ENCODE results near the gene SMYD3. TPM values are rescaled to one million over a fixed set of nuclear protein-coding genes. Genes with fewer than 3 reads are reported as not detected.

SMYD3 gene
- total RNA-seq, 2 experiments from 2014 or later = 22.6 to 24.6 TPM

DNA sequence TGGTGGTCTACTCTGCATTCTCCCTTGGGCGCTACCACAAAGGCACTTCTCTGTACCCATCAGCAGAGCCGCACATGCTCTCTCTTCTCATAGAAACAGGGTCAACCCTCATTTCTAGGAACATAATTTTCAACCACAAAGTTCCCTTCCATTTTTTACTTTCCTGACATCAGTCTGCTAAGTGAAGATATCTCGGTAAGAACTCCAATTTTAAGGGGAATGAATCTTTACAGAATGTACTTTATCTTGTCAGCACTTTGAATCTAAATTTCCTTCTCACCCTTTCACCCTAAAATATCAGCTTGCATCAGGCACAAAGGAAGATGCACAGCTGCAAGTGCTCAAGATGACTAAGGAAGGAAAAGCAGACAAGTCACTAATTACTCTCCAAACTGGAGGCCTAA lies 545.9 kb downstream of the SMYD3 start:
- Mint-ChIP-seq H3K27me3 (no peaks in the 10 kb centered on the region), H3K4me1 (ENCODE audit: low read depth) (peaks cover 14% of the 10 kb centered on the region), H3K36me3 (ENCODE audit: low read depth) (peaks cover 3% of the 10 kb centered on the region), H3K4me3 (no peak overlapping the region), H3K9me3 (peaks cover 3% of the 10 kb centered on the region), H3K27ac (no peak overlapping the region)
- POLR2A ChIA-PET = no interaction called here
- ATAC-seq (no peak), DNase-seq (no peak)
- intact Hi-C loops (cut with micrococcal nuclease) = no loop called here
- CTCF ChIA-PET = no interaction called here
- TF ChIP-seq, protein P1, sequence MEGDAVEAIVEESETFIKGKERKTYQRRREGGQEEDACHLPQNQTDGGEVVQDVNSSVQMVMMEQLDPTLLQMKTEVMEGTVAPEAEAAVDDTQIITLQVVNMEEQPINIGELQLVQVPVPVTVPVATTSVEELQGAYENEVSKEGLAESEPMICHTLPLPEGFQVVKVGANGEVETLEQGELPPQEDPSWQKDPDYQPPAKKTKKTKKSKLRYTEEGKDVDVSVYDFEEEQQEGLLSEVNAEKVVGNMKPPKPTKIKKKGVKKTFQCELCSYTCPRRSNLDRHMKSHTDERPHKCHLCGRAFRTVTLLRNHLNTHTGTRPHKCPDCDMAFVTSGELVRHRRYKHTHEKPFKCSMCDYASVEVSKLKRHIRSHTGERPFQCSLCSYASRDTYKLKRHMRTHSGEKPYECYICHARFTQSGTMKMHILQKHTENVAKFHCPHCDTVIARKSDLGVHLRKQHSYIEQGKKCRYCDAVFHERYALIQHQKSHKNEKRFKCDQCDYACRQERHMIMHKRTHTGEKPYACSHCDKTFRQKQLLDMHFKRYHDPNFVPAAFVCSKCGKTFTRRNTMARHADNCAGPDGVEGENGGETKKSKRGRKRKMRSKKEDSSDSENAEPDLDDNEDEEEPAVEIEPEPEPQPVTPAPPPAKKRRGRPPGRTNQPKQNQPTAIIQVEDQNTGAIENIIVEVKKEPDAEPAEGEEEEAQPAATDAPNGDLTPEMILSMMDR (IDR thresholded peaks at IDR 0.05) = no peak

DNA sequence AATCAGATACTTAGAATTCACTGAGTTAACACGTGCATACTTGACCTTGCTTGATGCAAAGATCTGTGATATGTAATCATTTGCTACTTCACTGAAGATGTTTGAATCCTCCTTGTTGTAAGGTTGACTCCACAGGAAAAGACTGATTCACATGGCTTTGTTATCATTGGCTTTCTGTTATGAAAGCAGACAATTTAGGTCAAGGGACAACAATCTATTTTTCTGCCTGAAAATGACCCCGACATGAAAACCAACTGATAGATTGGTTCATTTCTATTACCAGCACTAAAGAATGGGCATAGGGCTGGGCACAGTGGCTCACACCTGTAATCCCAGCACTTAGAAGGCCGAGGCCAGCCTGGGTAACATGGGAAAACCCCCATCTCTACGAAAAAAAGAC lies 546.9 kb downstream of the SMYD3 start:
- Mint-ChIP-seq H3K27ac (no peak overlapping the region), H3K4me3 (no peak overlapping the region), H3K4me1 (ENCODE audit: low read depth) (peaks cover 11% of the 10 kb centered on the region), H3K27me3 (no peaks in the 10 kb centered on the region), H3K36me3 (ENCODE audit: low read depth) (peaks cover 3% of the 10 kb centered on the region), H3K9me3 (peaks cover 3% of the 10 kb centered on the region)
- DNase-seq = no peak
- intact Hi-C loops (cut with micrococcal nuclease) = no loop called here
- TF ChIP-seq, protein P1 (IDR thresholded peaks at IDR 0.05) = no peak
- ATAC-seq = no peak
- ChIA-PET CTCF (no interaction called here), POLR2A (no interaction called here)

DNA sequence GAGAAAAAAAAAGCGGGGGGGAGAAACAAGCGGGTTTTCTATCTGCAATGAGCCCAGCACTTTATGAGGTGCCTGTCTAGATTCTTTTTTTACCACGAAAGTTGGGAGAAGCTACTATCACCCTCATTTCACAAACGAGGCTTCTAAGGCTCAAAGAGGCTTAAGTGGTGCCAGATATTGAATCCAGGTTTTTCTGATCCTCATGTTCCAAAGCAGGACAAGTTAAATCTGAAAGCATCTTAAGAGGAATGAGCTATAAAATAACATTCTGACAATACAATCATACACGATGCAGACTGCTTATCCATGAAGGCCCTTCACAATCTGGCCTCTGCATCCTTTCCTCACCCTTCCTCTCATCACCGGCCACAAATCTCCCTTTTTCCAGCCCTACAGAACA lies 549.1 kb downstream of the SMYD3 start:
- CTCF ChIA-PET = no interaction called here
- no peaks in the 10 kb centered on the region for H3K27me3 Mint-ChIP-seq
- TF ChIP-seq, protein P1 (IDR thresholded peaks at IDR 0.05) = no peak
- peaks cover 22% of the 10 kb centered on the region for H3K4me1 Mint-ChIP-seq (ENCODE audit: low read depth)
- peaks cover 3% of the 10 kb centered on the region for H3K36me3 Mint-ChIP-seq (ENCODE audit: low read depth)
- peaks cover 3% of the 10 kb centered on the region for H3K9me3 Mint-ChIP-seq
- H3K27ac Mint-ChIP-seq = no peak overlapping the region
- H3K4me3 Mint-ChIP-seq = no peak overlapping the region
- DNase-seq (no peak), ATAC-seq (no peak)
- POLR2A ChIA-PET = no interaction called here
- intact Hi-C loops (cut with micrococcal nuclease) = no loop called here

DNA sequence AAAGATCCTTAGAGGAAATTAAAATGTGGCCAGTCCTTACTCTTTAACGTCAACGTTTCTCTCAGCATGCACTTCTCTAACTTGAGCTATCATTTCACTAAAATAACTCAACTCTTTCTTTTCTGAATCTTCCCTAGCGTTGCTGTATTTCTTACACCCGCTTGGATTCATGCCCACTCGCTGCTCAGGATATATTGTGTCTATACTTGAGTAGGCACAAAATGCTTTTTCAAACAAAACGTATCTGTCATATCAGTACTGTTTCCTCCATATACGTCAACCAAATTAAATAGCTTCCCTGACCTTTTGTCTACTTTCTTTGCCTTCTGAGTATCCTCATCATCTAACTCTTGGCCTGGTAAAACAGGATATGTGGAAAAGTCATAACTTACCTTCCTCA lies 549.7 kb downstream of the SMYD3 start:
- no peak for DNase-seq
- Mint-ChIP-seq H3K36me3 (ENCODE audit: low read depth) (peaks cover 3% of the 10 kb centered on the region), H3K27ac (no peak overlapping the region), H3K4me1 (ENCODE audit: low read depth) (peaks cover 26% of the 10 kb centered on the region), H3K9me3 (peaks cover 3% of the 10 kb centered on the region), H3K27me3 (no peaks in the 10 kb centered on the region), H3K4me3 (no peak overlapping the region)
- no peak for ATAC-seq
- intact Hi-C loops (cut with micrococcal nuclease) = no loop called here
- CTCF ChIA-PET = interaction anchor here (1.7 kb wide), 1 partner anchor 12 kb away, joined by 3 read pairs; no protein-coding TSS in a partner anchor
- TF ChIP-seq, protein P1 (IDR thresholded peaks at IDR 0.05) = no peak
- POLR2A ChIA-PET = no interaction called here

DNA sequence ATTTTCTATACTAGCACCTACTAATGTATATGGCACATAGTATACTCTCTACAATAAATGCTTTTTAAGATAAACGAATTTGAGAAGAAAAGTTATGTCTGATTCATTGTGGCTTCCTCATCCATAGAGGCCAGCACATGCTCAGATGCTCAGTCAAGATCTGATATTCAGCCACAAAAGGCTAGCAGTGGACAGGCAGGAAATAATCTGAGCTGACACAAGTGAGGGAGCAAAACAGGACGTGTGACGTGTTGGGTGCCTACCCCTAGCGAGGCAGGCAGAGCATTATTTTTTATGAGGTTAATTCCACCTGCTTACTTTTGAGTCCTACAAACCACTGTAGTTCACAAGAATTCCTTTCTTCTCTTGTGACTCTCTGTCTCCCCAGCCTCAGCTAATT lies 550.9 kb downstream of the SMYD3 start:
- ChIA-PET CTCF (interaction anchor here (1.7 kb wide), 1 partner anchor 13 kb away, joined by 3 read pairs; no protein-coding TSS in a partner anchor), POLR2A (no interaction called here)
- H3K9me3 Mint-ChIP-seq = peaks cover 3% of the 10 kb centered on the region
- intact Hi-C loops (cut with micrococcal nuclease) = no loop called here
- no peak overlapping the region for H3K27ac Mint-ChIP-seq
- peak; percentile 84 for ATAC-seq
- DNase-seq = peak; percentile 71
- peaks cover 3% of the 10 kb centered on the region for H3K36me3 Mint-ChIP-seq (ENCODE audit: low read depth)
- TF ChIP-seq, protein P1 (IDR thresholded peaks at IDR 0.05) = no peak
- H3K4me1 Mint-ChIP-seq (ENCODE audit: low read depth) = peaks cover 26% of the 10 kb centered on the region
- H3K27me3 Mint-ChIP-seq = no peaks in the 10 kb centered on the region
- H3K4me3 Mint-ChIP-seq = no peak overlapping the region
